Measurements from ENCODE around the gene CAPRIN2.

Gene CAPRIN2

GRCh38 chr12:30692470-30692869 lies 62.3 kb downstream of the CAPRIN2 start:
- no peak for DNase-seq (ENCODE audit: low spot score)
- TF ChIP-seq CTCF (IDR thresholded peaks at IDR 0.05; ENCODE audit: extremely low read depth, insufficient read depth, missing control alignments) = no peak
- in situ Hi-C loops (cut with MboI; ENCODE audit: low pct_unique_long_range_greater_than_20kb, low sequenced_read_pairs, unreplicated experiment) = no loop called here

- TF ChIP-seq CTCF (IDR thresholded peaks at IDR 0.05; ENCODE audit: extremely low read depth, insufficient read depth, missing control alignments) = no peak
- no peak for DNase-seq (ENCODE audit: low spot score)
- in situ Hi-C loops (cut with MboI; ENCODE audit: low pct_unique_long_range_greater_than_20kb, low sequenced_read_pairs, unreplicated experiment) = no loop called here
Observed at GRCh38 chr12:30691122-30691879, 63.5 kb downstream of the CAPRIN2 start.

GRCh38 chr12:30687265-30687986 lies 67.3 kb downstream of the CAPRIN2 start:
- in situ Hi-C loops (cut with MboI; ENCODE audit: low pct_unique_long_range_greater_than_20kb, low sequenced_read_pairs, unreplicated experiment) = no loop called here

GRCh38 chr12:30679241-30679640 lies 75.5 kb downstream of the CAPRIN2 start:
- TF ChIP-seq CTCF (IDR thresholded peaks at IDR 0.05; ENCODE audit: extremely low read depth, insufficient read depth, missing control alignments) = no peak
- in situ Hi-C loops (cut with MboI; ENCODE audit: low pct_unique_long_range_greater_than_20kb, low sequenced_read_pairs, unreplicated experiment) = no loop called here
- DNase-seq (ENCODE audit: low spot score) = no peak

More at GRCh38 chr12:30687265-30687986, 67.3 kb downstream of the CAPRIN2 start:
- no peak for TF ChIP-seq CTCF (IDR thresholded peaks at IDR 0.05; ENCODE audit: extremely low read depth, insufficient read depth, missing control alignments)
- no peak for DNase-seq (ENCODE audit: low spot score)

GRCh38 chr12:30678221-30678620 lies 76.5 kb downstream of the CAPRIN2 start:
- DNase-seq (ENCODE audit: low spot score) = no peak
- TF ChIP-seq CTCF (IDR thresholded peaks at IDR 0.05; ENCODE audit: extremely low read depth, insufficient read depth, missing control alignments) = no peak
- in situ Hi-C loops (cut with MboI; ENCODE audit: low pct_unique_long_range_greater_than_20kb, low sequenced_read_pairs, unreplicated experiment) = no loop called here

GRCh38 chr12:30661210-30661609 lies 93.5 kb downstream of the CAPRIN2 start:
- TF ChIP-seq CTCF (IDR thresholded peaks at IDR 0.05; ENCODE audit: extremely low read depth, insufficient read depth, missing control alignments) = no peak
- in situ Hi-C loops (cut with MboI; ENCODE audit: low pct_unique_long_range_greater_than_20kb, low sequenced_read_pairs, unreplicated experiment) = no loop called here

More at GRCh38 chr12:30661210-30661609, 93.5 kb downstream of the CAPRIN2 start:
- no peak for DNase-seq (ENCODE audit: low spot score)
